Muscle of arm (tissue), 12 donors: ENCODE data around the gene ZNF526. TPM values are rescaled to one million over a fixed set of nuclear protein-coding genes. Genes with fewer than 3 reads are reported as not detected.
"Not testable (repeated sequence)": the region's sequence is repeated elsewhere in the genome, so short reads cannot be mapped to it uniquely, and the experiment has no call there.

Experiments
- DNase-seq: peaks from one replicate; pipeline ENCODE4 v3.0.0-alpha.2; 2013
- polyA plus RNA-seq, 12 donors: library from polyadenylated mRNA; unstranded; fragments of 120-200 nt; gene quantifications; one replicate each; pipeline ENCODE4 v1.2.1, GENCODE V29; 2013; ENCODE audit not compliant: insufficient read length in 12 of 12

ZNF526 gene
- polyA plus RNA-seq, 12 donors: 4.5 to 8.4 (median 6.8) TPM; not detected in 1

DNA sequence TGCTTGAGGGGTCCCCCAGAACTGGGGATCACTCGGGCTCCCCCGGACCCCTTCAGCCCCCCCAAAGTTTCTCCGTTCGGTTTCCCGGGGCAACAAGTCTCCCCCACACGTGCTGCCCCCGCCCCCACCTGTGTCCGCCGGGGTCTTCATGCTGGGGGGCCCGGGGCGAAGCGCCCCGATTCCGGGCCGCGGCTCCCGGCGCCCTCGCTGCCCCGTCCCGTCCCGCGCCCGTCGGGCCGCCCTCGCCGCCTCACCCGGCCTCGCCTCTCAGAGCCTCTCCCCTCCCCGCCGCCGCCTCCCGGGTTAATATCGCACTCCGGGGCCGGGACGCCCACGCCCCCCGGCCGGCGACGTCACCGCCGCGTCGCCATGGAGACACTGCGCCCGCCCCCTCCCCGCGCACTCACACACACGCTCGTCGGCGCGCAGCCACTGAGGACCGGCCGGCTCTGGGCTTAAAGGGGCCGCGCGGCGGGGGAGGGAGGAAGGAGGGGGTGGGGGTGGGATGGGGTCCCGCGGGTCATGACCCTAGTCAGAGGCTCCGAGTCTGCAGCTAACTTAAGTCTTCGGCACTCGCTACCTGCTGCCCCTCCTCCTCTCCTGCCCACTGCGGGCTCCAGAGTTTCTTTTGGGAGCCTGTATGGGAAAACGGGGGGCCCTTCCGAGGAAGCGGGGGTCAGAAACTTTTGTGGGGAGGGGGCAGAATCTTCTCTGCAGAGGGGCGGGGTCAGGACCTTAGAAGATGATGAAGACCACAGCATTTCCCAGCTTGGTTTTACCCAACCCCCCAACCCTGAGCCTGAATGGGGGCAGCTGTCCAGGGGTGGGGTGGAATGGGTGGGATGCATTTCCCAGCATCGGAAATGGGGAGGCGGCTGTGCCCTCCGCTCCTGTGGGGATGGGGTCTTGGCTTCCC, 35.0 kb downstream of the ZNF526 start, which contains the start of gene ERF:
TSS of gene ERF (minus strand) at position 279 of the 916 bp plus-strand sequence. CDS start at position 150, 129 bp downstream.
- DNase-seq: peak; percentile 93

DNA sequence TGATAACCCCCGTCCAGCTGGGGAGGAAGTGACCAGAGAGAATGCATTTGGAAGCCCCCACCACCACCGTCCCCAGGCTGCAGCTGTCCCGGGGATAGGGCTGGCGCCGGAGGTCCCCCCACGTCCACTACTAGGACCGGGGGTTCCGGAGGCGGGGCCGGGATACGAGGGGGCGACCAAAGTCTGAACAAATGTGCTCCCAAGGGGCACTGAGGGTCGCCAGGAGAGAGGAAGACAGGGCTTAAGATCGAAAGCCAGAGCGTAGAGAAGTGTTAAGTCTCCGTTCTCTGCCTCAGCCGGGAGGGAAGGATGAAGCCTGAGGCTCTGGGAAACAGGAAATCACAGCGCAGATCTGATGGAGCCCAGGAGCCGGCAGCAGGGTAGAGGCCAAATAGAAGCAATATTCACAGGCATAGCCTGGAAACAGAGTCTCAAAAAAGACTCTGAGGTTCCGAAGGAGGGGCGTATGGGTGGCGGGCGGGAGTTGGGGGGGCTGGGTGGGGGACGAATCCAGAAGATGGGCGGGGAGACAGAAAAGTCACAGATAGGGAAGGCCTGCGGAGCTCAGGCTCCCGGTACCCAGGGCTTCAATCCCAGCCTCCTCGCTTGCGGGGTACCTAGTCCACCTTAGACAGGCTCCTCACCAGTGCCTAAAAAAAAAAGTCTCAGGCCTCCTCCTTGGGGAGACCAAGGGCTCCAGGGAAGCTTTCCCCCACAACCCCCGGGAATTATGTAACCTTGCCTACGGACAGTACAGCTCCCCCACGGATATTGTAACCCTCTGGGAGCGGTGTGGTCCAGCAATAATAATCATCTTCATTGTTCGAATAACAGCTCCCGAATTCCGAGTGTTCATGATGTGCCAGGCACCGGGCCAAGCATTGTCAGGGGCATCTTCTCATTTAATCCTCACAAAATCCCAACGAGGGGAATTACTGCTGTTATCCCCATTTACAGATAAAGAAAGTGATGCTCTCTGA, 35.9 kb downstream of the ZNF526 start:
- DNase-seq: peak; percentile 77

DNA sequence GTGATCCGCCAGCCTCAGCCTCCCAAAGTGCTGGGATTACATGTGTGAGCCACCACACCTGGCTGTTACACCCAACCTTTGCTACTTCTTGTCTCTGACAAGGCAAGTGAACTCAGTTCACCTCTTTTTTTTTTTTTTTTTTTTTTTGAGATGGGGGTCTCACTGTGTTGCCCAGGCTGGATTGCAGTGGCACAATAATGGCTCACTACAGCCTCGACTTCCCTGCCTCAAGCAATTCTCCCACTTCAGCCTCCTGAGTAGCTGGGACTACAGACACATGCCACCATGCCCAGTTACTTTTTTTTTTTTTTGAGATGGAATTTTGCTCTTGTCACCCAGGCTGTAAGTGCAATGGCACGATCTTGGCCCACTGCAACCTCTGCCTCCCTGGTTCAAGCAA, 37.7 kb downstream of the ZNF526 start:
- not testable (repeated sequence) for DNase-seq

DNA sequence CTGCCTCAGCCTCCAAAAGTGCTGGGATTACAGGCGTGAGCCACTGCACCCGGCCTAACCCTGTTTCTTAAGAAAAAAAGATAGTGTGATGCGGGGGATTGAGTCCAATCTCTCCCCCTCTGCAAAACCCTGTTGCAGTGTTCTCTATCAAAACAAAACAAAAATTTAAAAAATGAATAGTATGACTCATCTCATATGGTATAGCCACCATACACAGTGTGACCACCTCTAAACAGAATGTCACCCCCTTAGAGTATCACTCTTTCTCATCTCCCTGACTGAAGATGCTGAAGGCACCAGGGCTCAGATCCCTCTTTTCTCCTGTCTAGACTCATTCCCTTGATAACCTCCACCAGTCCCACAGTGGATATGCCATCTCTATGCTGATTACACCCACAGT, 41.7 kb downstream of the ZNF526 start:
- DNase-seq: no peak

DNA sequence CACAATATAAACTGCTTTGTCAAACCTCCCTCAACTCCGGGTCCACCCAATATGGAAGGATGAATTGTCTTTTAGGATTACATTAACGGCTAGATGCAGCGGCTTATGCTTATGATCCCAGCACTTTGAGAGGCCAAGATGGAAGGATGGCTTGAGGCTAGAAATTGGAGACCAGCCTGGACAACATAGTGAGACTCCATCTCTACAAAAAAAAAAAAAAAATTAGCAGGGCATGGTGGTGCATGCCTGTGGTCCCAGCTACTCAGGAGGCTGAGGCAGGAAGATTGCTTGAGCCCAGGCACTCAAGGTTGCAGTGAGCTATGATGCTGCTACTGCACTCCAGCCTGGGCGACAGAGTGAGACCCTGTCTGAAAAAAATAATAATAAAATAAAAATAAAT, 46.0 kb downstream of the ZNF526 start:
- not testable (repeated sequence) for DNase-seq

DNA sequence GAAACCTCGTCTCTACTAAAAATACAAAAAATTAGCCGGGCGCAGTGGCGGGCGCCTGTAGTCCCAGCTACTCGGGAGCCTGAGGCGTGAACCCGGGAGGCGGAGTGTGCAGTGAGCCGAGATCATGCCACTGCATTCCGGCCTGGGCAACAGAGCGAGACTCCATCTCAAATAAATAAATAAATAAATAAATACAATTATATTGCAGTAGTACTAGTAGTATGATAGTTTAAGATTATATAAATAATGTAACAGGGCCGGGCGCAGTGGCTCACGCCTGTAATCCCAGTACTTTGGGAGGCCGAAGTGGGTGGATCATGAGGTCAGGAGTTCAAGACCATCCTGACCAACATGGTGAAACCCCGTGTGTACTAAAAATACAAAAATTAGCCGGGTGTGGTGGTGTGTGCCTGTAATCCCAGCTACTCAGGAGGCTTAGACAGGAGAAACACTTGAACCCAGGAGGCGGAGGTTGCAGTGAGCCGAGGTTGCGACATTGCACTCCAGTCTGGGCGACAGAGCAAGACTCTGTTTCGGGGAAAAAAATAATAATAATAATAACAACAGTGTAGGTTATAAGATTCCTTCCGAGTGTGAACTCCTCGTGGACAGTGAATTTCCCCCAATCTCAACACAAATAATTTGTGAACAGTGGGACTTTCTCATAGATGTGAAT, 47.0 kb downstream of the ZNF526 start:
- DNase-seq: not testable (repeated sequence)

DNA sequence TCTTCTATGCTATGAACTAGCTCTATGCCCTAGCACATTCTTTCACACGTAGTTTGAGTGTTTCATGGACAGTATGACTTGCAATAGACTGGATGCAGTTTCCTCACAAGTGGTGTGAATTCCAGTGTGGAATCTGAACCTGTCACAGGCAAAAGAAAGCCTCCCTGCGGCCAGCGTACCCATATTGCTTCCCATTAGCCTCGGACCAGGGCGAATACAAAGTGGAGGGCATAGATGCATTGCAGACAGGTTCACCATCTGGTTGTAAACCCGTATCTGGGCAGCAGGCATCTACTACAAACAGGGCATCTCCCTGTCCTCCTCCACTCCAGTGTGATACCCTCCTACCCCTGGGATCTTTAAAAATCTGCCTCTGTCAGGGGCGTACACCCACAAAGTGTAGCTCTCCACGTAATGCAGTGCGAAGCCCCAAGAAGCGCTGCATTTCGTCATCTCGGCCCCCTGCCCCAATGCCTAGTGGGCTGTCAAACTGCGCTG, 47.6 kb downstream of the ZNF526 start:
- no peak for DNase-seq

DNA sequence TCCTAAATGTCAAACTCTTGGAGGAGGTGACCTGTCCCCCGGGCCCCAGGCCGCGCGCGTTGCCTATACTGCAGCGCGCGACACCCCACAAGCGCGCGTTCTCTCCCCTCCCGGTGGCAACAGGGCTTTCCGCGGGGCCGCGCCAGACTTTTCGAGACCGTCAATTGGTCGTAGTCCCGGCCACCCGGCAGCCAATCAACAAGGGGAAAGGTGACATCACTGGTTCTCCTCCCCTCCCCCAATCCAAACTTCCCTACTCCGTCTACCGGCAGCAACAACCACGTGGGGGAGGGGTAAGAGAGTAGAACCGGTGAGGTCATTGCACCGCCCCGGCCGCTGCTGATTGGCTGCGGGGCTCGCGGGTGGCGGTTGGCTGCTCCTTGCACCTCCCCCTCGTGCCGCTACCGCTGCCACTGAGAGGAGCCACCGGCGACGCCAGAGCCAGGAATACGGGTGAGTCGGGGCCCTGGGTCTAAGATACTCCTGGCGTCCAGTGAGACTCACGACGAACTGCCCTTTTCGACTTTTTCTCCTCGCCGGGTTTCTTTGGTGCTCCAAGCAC, 48.1 kb downstream of the ZNF526 start:
- peak; percentile 100 for DNase-seq

DNA sequence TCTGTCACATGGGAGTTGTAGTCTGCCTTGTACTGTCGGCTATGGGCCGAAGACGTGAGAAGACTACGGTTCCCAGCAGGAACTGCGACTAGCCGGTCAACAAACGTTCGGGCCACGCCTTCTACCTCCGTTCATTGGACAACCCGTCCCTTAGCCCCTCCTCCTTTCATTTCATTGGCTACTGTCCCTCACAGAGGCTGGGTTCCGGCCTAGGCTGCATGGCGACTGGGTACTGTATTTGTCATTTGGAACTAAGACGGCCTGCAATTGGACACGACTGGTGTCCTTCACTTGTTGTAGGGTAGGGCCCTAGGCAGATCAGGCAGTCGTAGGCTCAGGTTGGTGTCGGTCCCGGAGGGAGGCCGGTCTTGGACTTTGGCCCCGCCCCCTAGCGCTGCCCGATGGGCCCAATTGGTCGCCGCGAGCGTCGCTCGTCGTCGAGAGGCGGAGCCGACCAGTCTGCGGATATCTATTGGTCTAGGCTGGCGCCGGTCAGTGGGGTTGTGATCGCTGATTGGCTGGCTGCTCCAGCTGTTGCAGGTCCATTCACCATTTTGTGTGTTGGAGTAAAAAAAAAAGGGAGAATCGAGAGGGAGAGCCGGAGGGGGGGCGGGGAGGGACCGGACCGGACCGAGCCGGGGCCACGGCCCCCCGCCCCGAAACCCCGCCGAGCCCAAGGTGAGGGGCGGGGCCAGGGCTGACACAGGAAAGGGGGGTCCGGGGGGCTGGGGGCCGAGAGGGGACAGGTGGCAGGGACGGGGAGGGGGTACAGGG, 48.8 kb downstream of the ZNF526 start, which contains the start of gene CIC:
TSS of gene CIC (plus strand) at position 549 of the 774 bp plus-strand sequence. CDS start 2,532 bp downstream, outside the sequence.
- DNase-seq: peak; percentile 100

DNA sequence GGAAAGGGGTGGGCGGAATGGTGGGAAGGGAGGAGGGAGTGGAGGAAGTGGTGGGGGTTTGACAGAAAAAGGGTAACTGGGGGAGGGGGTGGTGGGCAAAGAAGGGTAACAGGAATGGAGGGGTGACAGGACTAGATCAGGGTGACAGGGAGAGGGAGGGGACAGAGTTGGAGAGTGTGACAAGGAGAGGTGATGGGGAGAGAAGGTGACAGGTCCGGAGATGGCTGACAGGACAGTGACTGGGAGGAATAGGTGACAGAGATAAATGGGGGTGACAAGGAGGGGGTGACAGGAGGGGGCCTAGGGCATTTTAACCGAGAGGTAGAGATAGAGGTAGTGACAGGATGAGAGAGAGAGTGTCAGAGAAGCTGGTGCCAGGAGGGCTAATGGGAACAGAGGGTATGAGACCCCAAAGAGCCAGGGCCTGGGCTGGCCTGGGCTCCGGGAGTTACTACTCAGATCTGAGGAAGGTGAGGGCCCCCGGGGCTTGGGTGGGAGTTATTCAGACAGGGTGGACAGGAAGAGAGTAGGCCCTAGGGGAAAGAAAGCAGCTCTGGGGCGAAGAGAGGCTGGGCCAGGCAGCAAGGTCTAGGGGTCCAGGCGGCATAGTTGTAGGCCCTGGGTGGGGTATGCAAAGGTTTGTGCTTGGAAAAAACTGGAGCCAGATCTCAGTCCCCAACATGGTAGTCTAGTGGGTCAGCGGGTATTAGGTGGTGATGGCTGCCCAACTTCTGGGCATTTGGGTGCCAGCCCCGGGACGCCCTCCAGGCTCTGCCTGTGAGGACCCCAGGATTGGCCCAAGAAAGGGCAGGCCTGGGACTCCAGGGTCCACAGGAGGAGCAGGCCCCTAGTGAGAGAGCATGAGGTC, 49.6 kb downstream of the ZNF526 start:
- no peak for DNase-seq

DNA sequence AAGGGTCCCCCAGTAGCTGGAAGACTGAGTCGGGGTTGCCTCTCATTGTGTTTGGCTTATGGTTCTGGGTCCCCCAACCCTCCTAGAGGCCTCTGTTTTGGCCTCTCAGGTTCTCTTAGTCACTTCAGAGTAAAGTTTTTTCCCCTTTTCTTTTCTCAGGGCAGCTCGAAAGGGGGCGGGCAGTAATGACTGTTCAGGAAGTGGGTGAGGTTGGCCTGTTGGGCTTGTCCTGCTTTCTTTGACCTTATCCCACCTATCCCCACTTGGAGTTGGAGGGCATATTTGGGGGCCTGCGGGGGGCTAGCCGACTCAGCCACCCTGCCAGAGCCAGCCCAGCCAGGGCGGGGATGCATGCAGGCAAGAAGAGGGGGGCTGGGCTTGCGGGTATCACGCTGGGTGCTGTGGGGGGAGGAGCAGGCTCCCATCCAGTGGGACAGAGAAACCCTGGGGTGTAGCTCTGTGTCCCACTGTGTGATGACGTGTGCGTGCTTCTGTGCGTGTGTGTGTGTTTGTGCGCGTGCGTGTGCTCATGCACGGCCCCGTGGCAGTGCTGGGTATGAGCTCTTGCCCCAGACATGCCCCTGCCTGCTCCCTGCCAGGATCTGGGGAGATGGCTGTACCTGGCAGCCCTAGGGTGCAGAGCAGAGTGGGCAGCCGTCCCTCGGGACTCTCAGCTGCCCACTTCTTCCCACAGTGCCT, 50.4 kb downstream of the ZNF526 start:
- DNase-seq: no peak

DNA sequence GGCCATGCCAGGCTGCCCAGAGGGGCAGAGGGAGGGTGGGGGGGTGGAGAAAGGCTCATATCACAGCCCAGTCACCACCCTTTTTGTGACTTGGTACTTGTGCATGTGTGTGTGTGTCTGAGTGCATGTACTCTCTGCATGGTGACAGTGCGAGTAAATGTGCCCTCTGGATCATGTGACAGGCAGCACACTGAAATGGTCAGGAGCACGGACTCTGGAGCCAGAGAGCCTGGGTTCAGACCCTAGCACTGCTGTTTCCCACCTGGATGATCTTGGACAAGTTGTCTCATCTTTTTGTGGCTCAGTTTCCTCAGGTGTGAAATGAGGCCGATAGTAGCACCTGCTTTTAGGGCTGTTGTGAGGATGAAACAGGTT, 50.9 kb downstream of the ZNF526 start:
- DNase-seq: no peak

DNA sequence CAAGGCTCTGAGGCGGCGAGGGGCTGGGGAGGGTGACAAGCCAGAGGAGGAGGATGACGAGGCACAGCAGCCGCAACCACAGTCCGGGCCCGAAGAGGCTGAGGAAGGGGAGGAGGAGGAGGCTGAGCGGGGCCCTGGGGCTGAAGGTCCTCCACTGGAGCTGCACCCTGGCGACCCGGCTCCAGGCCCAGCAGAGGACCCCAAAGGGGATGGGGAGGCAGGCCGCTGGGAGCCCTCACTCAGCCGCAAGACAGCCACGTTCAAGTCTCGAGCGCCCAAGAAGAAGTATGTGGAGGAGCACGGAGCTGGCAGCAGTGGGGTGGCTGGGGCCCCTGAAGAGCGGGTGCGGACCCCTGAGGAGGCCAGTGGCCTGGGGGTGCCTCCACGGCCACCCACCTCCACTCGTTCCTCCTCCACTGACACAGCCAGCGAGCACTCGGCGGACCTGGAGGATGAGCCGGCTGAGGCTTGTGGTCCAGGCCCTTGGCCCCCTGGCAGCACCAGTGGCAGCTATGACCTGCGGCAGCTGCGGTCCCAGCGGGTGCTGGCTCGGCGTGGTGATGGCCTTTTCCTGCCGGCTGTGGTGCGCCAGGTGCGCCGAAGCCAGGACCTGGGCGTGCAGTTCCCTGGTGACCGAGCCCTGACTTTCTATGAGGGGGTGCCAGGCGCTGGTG, 51.9 kb downstream of the ZNF526 start:
- DNase-seq: no peak

DNA sequence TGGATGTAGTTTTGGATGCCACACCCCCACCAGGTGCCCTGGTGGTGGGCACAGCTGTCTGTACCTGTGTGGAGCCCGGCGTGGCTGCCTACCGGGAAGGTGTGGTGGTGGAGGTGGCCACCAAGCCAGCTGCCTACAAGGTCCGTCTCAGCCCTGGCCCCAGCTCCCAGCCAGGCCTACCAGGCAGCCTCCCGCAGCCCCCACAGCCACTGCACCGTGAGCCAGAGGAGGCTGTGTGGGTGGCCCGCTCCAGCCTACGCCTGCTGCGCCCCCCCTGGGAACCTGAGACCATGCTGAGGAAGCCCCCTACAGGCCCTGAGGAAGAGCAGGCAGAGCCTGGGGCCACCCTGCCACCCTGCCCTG, 52.4 kb downstream of the ZNF526 start:
- no peak for DNase-seq

DNA sequence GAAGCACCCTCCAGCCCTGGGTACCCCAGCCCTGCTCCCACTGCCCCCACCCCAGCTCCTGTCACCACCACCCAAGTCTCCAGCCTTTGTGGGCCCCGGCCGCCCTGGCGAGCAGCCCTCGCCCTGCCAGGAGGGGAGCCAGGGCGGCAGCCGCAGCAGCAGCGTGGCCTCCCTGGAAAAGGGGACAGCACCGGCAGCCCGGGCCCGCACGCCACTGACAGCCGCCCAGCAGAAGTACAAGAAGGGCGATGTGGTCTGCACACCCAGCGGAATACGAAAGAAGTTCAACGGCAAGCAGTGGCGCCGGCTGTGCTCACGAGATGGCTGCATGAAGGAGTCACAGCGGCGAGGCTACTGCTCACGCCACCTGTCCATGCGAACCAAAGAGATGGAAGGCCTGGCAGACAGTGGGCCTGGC, 52.9 kb downstream of the ZNF526 start:
- no peak for DNase-seq

DNA sequence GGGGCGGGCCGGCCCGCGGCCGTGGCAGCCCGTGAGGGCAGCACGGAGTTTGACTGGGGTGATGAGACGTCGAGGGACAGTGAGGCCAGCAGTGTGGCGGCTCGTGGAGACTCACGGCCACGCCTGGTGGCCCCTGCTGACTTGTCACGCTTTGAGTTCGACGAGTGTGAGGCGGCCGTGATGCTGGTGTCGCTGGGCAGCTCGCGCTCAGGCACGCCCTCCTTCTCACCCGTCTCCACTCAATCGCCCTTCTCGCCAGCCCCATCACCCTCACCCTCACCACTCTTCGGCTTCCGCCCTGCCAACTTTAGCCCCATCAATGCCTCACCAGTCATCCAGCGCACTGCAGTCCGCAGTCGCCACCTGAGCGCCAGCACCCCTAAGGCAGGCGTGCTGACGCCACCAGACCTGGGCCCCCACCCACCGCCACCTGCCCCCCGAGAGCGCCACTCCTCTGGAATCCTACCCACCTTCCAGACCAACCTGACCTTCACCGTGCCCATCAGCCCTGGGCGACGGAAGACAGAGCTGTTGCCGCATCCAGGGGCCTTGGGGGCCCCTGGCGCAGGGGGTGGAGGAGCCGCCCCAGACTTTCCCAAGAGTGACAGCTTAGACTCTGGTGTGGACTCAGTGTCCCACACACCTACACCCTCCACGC, 53.4 kb downstream of the ZNF526 start:
- no peak for DNase-seq

DNA sequence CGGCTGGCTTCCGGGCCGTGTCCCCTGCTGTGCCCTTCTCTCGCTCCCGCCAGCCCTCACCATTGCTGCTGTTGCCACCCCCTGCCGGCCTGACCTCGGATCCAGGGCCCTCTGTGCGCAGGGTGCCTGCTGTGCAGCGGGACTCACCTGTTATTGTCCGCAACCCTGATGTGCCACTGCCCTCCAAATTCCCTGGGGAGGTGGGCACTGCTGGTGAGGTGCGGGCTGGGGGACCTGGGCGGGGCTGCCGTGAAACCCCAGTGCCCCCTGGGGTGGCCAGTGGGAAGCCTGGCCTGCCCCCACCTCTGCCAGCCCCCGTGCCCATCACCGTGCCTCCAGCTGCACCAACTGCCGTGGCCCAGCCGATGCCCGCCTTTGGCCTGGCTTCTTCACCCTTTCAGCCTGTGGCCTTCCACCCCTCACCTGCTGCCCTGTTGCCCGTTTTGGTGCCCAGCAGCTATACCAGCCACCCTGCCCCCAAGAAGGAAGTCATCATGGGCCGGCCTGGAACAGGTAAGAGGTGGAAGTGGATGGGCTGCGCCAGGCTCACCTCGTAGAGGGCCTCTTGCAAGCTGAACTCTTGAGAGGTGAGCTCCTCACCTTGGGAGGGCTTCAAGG, 54.1 kb downstream of the ZNF526 start:
- no peak for DNase-seq
